22Rv1 (cell line): Measurements from ENCODE around the gene ATP2A3.

Source experiments
- H3K27ac ChIP-seq: fragments of 450-650 bp; 2 replicates; pipeline ENCODE4 v1.5.1; 2017
- CTCF ChIP-seq: fragments of 450-650 bp; IDR thresholded peaks from 2 replicates; pipeline ENCODE4 v1.5.1; 2017; ENCODE audit warnings: mild to moderate bottlenecking
- ZFX ChIP-seq: fragments of 450-650 bp; IDR thresholded peaks from 2 replicates; pipeline ENCODE4 v1.6.1; 2017; ENCODE audit warnings: antibody characterized with exemption, borderline replicate concordance

The ATP2A3 gene

GRCh38 chr17:3925684-3926485 is 38.4 kb downstream of the ATP2A3 start:
- TF ChIP-seq CTCF (no peak), ZFX (no peak)
- H3K27ac ChIP-seq = no peak overlapping the region

DNA sequence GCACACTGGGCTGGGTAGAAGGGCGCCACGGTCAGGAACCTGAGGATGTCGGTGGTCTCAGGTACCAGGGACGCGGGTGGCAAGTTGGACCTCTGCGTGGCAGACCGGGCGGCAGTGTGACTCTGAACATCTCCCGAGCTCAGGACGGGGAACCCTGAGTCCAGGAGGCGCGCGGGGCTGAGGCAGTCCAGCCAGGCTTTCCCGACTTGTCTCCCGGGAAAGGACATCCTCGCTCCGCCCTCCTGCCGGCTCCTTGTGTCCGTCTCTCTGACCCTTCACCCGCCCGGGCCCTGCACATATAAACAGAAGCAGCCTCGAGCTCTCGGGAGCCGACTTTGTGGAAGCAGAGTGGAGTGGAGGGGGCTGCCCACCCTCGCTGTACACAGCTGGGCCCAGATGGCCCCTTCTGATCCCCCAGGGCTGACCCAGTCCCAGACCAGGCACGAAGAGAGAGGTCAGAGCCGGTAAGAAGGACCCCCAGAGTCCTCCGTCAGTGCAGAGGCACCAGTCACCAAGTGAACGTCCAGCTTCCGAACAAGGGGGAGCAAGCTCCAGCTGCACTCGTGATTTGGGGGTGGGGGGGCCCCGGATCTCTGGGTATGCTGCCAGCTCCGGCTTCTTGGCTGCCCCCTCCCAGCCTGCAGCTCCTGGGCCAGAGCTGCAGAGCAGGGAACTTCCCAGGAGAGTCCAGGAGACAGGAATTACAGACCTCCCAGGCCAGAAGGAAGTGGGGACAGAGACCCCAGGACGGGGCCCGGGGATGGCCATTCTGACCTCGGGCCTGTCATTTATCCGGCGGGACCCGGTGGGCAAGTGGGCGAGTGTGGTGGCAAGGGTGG is 39.5 kb downstream of the ATP2A3 start:
- no peak overlapping the region for H3K27ac ChIP-seq
- TF ChIP-seq ZFX = no peak
- TF ChIP-seq CTCF = no peak

DNA sequence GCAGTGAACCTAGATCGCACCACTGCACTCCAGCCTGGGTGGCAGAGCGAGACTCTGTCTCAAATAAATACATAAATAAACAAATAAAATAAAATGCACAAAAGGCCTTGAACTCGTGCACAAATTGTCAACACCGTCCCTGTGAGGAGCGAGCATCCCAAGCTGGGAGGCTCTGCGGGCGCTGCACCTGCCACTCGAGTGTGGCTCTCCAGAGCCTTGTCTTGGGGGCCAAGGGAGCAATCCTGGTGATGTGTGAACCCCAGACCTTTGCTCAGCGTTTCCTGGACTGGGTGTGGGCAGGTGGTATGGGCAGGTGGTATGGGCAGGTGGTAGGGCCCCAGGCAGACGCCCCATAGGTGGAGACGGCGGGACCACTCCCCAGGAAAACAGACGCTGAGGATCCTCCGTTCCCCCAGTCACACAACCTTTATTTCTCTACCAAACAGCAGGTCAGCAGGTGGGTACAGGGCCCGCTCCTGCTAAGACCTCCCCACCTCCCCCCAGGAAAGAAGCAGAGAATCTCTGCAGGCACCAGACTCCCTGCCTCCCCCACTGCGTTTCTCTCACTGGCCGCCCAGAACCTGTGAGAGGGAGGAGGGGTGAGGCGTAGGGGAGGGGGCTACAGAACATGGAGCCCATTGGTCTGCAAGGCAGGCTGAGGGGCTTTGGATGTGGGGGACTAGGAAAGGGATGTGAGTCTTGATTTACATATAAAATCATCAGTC is 40.6 kb downstream of the ATP2A3 start:
- TF ChIP-seq CTCF (no peak), ZFX (no peak)
- H3K27ac ChIP-seq = no peak overlapping the region

DNA sequence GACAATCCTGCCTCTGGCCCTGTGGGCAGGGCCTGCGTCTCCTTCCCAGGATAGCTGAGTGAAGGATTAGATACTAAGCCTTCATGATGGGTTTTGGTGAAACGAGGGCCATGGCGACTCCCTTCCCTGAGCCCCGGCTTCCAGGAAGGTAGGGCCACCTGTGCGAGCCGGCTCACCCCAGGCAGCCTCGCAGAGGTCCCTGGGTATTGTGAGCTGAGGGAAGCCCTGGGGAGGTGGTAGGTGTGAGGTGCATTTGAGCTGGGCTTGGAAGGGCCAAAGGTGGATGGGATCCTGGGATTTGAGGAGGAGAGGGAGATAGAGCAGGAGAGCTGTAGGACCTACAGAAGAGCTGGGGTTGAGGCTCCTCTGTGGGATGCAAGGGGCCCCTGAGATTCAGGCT is 41.5 kb downstream of the ATP2A3 start:
- H3K27ac ChIP-seq = no peak overlapping the region
- no peak for TF ChIP-seq ZFX
- TF ChIP-seq CTCF = no peak

GRCh38 chr17:3921502-3922319 is 42.5 kb downstream of the ATP2A3 start:
- TF ChIP-seq ZFX = no peak
- no peak for TF ChIP-seq CTCF
- H3K27ac ChIP-seq = no peak overlapping the region

DNA sequence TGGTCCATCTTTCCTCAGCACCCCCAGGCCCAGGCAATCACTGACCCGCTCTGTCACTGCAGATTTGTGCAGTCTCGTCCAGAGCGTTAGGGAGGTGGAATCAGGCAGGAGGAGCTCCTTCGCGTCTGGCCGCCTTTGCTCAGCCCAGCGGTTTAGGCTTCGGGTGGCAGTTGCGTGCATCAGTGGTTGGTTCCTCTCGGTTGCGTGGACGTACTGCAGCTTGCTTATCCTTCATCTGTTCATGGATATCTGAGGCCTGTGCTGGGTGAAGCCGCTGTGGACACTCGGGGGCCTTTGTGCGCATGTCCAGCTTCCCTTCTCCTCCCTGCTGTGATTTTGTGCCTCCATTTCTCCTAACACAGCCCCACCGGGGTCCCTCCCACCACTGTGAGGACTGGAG is 43.2 kb downstream of the ATP2A3 start:
- H3K27ac ChIP-seq = no peak overlapping the region
- TF ChIP-seq CTCF (no peak), ZFX (no peak)
